NCI-H82 treated with DMSO at 0.1 percent for 48 hours (cell line): ENCODE measurements around the gene BANP.
"Not testable (repeated sequence)": the region's sequence is repeated elsewhere in the genome, so short reads cannot be mapped to it uniquely, and the experiment has no call there.

Source experiments
- DNase-seq: peaks from one replicate; lab custom pipeline; 2025; ENCODE audit not compliant: unreplicated experiment; lab: John Stamatoyannopoulos, UW

BANP gene

DNA sequence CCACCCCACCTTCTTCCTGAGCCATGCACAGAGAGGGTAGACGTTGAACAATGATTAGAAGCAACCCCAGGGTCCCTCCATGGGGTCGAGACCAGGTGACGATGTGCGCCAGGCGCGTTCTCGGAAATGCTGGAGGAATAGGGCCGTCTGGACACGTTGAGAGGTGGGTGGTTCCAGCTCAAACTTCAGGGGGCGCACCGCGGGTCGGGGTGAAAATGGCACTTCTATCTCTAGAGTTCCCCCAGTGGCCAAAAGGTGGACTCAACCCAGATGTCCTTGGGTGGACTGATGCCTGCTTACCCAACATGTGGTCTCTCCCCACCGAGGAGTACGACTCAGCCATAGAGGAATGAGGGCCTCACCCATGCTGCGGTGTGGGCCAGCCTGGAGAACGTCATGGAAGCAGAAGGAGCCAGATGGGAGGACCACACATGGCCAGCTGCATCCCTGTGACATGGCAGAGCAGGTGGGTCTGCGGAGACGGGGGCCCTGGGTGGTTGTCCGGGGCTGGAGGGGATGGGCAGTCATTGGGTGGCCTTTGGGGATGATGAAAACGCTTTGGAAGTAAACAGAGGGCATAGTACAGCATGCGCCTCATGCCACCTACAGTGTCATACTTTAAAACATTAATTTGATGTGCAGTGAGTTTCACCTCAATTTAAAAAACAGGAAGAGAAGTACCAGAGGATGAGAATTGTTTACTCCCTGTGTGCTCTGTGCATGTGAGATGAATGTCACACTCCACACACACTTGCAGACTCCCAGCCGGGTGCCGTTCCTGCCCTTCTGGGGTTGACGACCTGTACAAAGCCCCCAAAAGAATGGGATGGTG lies 147.7 kb downstream of the BANP start:
- not testable (repeated sequence) for DNase-seq

DNA sequence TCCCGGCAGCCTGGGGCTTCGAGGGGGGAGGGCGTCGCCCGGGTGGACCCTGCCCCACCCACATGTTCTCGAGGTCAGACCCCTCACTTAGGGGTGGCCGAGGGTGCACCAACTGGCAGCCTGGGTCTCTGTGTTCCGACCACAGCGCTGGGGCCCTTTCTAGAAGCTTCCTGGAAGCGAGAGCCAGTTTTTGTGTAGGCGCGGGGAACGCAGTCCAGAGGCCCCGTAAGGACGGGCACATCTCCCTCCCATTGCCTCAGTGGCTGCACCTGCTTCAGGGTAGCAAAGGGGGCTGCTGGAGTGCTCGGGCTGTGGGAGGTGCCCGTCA lies 148.3 kb downstream of the BANP start:
- DNase-seq: no peak

DNA sequence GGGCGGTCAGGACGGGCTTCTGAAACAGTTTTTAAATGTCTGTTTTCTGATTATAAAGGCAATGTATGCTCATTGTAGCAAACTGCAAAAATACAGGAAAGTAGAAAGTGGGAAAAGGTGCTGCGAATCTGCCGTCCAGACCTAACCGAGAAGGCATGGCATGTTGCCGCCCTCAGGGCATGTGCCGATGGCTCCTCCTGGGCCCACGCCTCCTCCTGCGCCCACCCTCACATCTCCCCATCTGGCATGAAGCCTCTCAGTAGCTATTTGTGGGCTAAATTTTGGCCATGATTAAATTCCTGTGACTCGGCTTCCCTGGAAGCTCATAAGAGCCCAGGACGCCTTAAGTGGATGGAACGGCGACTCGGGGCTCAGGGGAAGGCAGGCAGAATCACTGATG lies 148.7 kb downstream of the BANP start:
- DNase-seq: not testable (repeated sequence)

DNA sequence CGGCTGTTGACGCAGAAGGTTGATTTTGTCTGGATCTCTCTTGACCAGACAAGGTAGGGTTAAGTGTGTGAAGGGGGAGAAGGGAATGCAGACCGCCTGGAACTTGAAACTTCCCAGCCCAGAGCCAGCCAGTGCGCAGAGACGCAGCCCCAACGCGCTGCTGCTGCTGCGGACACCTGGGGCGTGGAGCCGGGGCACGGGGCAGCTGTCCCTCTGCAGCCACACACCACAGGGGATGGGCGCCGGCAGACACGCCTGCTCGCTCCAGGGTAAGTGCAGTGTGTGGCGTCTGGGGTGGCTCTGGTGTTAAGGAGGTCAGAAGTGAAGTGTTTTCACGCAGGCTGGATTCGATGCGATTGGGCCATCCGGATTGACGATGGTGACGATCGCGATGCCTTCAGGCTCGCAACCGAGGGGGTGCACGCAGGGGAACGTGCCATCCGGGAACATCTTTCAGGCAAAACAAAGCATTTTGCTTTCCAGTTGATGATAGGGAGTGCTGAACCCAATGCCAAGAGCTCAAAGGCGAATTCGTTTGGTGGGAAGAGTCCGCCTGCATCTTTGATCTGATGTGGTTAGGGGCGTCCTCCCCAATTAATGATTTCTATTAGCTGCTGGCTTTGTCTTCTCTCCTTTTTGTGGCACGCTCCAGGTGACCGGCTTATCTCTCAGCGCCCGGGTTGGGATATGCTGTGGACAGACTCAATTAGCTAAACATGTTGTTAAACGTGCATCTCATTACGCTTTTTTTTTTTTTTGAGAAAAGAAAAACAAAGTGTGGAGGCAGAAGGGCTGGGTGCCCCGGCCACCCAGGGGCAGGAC lies 149.8 kb downstream of the BANP start:
- not testable (repeated sequence) for DNase-seq

DNA sequence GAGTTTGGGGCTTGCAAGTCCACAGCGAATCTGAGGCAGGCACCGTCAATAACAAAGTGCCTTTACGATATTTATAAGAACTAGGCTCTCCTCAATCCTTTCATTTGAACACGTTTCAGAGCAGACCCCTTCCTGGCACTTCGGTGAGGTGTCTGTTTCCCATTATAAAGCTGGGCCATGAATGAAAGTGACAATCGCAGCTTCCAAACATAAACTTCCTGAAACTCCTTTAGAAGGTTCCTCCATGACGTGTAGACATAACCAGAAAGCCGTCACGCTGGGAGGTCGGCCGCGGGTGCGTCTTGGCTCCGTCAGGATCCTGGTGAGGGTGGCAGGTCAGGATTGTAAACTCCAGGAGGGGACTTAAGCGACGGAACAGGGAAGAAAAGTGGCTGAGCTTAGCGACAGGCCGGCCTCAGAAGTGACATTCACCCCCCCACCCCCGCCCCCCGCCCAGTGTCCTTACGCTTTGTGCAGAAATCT lies 150.4 kb downstream of the BANP start:
- not testable (repeated sequence) for DNase-seq

DNA sequence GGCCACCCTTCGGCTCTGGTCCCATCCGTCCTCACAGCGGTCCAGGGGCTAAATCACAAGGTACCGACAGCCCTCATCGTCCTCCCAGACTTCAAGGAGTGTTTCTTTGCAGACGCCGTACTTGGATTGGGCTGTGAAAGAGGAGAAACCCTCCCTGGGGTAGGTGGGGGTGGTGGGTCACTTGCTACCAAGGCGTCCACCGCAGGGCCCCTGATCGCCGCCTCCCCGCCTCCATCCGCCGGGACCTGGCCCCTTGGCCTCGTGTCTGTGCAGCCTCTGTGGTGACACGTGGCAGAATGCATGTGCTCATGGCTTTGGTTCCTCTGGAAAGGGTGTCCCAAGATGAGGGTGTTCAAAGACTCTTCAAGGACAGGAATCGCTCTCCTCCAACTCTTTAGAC lies 151.4 kb downstream of the BANP start:
- no peak for DNase-seq

DNA sequence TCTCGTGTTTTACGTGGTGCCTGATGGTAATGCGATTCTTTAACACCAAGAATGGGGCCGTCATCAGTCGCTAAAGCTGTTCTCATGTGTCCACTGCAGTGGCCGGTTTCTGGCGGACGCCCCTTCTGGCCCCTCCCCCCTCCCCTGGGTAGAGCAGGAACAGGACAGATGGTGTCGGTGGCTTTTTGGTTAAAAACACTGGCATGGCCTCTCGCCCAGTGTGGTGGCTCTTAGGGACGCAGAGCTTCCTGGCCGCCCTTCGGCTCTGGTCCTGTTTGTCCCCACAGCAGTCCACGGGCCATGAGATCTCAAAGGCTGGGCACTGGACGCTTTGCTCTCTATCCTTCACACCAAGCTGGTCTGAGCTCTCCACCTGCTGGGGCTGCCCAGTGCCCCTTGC lies 151.8 kb downstream of the BANP start:
- no peak for DNase-seq

DNA sequence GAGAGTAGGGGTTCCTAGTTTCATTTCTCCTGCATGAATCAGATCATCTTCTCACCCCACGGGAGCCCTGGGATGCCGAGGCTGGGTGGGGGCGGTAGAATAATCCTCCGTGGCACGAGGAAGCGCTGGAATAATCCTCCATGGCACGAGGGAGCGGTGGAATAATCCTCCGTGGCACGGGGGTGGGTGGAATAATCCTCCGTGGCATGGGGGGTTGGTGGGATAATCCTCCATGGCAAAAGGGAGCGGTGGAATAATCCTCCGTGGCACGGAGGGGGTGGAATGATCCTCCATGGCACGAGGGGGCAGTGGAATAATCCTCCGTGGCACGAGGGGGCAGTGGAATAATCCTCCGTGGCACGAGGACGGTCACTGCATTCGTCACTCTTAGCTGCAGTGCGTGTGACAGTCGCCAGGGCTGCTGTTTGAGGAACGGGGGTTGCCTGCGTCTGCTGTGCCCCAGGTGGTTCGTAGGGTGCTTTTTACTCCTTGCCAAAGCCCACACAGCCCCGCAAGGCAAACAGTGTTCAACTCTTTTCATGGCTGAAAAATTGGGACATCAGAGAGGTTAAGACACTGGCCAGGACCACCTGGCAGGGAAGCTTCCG lies 152.5 kb downstream of the BANP start:
- DNase-seq: no peak

DNA sequence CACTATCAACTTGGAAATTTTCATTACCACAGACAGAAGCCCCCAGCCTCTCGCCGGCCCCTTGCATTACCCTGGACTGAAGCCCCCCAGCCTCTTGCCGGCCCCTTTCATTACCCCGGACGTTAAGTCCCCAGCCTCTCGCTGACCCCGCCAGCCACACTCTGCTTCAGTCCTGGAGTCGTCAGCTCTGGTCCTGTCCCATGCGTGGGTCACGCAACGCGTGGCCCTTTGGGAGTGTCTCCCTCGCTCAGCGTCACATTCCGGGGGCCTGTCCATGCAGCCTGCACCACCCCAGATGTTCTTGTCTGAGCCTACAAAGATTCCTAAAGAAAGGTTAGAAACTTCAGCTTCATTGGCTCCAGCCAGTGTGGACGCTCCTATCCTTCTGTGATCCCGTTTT lies 153.1 kb downstream of the BANP start:
- not testable (repeated sequence) for DNase-seq

DNA sequence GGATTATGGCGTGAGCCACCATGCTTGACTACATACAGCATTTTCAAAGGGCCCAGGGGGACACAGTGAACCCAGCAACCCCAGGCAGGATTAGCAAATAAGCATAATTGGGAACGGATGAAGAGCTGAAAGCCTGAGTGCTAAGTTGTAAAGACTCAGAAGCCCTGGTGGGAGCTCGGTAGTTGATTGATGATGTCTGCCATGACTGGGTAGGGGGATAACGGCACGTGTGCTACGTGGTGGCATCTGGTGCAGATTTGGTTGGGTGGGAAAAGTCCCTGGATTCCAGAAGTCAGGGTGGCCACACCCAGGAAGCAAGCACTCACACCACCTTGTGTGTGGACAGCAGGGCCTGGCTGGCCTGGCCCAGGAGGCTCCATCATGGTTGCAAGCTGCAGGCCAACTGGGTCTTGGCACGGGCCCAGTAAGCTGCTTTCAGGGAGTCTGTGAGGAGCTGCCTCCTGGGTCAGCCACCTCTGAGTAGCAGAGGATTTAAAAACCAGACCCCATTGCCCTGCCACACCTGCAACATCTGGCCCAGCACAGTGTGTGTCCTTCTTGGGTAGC lies 154.4 kb downstream of the BANP start:
- not testable (repeated sequence) for DNase-seq

DNA sequence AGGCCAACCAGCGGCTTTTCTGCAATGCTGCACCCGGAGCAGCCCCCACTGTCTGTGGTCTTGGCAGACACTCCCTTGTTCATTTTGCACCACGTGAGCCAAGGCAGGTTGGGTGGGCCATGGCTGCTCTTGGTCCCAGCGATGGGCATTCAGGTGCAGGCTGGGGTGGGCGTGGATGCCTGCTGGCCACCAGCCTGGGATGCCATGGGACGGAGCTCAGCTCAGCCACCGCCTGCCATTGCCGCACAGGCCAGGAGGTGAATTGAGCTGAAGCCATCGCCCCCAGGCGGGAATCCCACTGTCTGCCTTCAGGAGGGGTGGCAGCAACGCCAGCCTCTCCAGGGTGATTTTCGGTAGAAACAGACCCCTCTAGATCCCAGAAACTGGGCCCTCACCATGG lies 155.3 kb downstream of the BANP start:
- DNase-seq: not testable (repeated sequence)

DNA sequence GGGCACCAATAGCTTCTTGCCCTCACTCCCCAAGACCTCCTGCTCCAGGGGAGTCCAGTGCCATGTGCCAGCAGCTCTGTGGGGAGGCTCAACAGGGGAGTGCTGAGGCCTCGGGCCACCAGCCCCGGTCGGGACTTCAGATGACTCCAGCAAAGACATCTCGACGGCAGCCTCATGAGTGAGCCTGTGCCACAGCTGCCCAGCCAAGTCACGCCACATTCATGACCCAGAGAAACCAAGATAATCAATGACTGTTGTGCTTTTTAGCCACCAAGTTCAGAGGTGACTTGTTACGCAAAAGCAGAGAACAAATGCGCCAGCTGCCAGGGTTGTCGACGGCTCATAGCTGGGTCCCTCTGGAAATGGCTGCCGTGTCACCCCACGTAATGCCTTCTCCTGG lies 157.5 kb downstream of the BANP start:
- DNase-seq: no peak

DNA sequence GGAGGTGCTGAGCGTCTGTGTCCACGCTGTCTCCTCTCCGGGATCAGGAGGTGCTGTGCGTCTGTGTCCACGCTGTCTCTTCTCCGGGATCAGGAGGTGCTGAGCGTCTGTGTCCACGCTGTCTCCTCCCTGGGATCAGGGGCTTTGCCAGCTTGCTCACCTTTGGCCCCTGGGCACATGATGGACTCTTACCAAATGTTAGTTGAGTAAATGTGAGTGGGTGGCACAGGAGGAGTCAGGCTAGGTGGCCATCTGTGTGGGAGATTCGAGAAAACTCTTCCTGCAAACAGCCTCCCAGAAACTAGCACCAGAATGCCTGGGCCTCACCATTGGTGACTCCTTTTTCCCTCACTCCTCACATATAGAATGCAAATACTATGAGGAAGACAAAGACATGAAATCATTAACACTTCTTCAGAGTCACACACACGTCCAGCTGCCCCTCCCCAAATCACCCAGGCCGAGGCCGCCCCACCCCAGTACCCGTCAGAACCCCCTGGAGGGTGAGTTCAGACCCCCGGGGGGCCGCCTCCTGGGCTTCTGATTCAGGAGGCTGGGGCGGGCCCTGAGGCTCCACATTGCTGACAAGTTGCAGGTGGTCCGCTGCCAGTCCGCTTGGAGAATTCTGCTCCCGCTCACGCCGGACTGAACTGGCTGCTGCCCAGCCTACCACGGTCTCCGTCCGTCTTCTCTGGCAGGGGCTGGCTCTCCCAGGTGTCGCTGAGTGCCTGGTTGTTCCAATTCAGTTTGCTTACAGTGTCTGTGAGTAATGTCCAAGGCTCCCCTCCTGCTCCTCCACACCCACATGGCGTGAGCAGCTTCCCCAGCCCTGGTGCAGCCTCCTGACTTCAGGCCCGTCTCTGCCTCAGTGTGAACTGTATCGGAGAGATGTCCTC lies 158.7 kb downstream of the BANP start:
- not testable (repeated sequence) for DNase-seq

DNA sequence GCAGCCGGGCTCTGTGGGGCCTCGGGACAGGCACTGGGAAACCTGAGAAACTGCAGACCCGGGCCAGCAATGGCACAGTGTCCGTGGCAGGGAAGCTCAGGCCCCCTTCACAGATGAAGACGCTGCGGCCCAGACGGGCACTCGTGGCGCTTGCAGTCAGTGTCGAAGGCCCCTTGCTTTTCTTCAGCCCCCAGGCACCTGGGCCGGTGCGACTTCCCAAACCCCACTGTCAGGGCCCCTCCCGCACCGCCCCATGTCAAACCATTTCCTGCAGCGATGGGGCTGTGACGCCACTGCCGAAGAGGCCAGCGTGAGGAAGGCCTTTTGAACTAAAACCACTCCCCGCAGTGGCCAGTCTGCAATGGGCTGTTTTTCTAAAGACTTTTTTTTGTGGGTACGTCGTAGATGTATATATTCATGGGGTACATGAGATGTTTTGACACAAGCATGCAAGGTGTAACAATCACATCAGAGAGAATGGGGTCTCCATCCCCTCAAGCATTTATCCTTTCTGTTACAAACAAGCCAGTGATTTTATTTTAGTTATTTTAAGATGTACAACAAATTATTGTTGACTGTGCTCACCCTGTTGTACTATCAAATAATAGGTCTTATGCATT lies 159.8 kb downstream of the BANP start:
- DNase-seq: not testable (repeated sequence)

DNA sequence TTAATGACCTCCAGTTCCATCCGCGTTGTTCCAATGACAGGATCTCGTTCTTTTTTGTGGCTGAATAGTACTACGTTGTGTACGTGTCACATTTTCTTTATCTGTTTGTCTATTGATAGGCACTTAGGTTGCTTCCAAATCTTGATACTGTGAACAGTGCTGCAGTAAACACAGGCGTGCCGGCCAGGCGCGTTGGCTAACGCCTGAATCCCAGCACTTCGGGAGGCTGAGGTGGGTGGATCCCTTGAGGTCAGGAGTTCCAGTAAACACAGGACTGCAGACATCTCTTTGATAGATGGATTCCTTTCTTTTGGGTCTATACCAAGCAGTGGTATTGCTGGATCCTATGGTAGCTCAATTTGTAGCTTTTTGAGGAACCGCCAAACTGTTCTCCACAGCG lies 160.7 kb downstream of the BANP start:
- not testable (repeated sequence) for DNase-seq

DNA sequence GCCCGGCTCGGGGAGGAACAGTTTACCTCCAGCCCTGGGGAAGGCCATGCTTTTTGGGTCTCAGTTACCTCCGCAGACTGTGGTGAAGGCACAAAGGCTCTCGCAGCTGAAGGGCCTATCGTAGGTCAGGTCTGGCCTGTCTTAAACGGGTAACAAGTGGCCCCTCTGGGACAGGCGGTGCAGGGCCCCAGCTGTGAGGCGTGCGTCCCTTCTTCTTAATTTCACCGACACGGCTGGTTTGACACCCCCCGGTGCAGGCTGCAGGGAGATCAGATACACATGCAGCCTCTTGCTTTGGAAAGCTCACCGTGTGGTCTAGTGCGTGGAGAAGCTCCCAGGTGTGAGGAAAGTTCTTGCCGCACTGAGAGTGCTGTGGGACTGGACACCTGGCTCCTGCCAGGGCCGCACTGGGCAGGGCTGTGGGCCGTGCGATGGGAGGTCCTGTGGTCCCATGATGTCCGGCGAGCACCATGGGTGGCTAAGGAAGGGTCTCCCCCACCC lies 162.4 kb downstream of the BANP start:
- DNase-seq: no peak

DNA sequence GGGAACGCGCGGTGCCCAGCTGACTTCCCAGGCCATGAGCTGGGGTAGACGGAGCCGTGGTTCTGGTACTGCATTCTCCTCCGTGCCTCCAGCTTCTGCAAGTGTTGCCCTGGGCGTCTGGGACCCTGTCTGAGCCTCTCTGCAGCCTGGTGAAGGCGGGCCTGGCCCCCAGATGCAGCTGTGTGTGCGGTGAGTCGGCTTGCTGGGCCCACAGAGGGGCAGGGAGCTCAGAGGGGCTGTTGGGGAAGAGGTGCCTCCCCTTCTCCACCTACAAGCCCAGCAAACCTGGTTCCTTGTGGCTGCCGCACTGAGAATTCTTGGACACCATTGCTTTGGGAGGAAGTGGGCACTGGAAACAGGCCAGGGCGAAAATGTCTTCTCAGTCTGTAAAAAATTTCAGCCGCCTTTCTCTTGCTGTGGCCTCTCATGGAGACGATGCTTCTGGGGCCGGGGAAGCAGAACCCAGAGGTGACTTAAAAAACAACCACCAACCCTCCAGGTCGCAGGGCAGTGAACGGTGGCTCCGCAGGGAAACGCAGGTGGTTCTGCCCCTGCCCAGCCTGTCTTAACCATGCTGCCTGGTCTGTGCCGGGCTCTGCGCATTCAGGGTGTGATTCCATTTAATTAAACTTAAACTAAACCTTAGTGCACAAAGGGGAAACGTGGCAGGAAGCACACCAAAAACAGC lies 163.5 kb downstream of the BANP start:
- DNase-seq: not testable (repeated sequence)

DNA sequence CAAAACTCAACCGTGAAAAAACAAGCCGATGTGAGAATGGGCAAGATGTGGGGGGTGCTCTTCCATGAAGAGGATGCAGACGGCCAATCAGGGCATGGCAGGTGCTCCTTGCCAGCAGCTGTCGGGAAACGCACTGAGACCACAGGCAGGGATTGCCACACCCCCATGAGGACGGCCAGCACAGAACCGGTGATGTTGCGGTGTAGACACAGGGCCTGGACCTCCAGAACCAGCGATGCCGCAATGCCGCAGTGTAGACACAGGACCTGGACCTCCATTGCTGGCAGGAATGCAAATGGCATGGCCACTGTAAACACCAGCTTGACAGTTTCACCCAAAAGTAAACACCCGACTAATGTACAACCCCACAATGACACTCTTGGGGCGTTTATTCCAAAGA lies 164.9 kb downstream of the BANP start:
- DNase-seq: no peak

DNA sequence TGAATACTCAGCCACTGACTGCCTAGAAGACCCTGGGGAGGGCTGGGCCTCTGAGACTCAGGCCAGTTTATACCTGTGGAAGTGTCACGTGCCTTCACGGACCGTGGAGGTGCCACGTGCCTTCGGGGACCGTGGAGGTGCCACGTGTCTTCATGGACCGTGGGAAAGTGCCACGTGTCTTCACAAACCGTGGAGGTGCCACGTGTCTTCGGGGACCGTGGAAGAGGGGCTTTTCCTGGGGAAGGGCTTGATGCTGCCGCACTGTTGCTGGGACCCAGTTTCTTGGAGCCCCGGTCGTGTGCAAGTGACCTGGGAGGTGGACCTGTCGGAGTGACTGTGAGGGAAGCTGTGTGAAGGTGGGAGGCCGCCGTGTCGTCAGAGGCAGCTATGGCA lies 166.2 kb downstream of the BANP start:
- no peak for DNase-seq
